ELR (cell line): Measurements from ENCODE around the gene TRERF1.
"Not testable (repeated sequence)": the region's sequence is repeated elsewhere in the genome, so short reads cannot be mapped to it uniquely, and the experiment has no call there.

Source experiments
- DNase-seq: peaks from one replicate; pipeline ENCODE4 v3.0.0-alpha.2; 2015; ENCODE audit warnings: low read depth

Gene TRERF1

GRCh38 chr6:42451333-42452170 lies at the start of gene TRERF1:
TRERF1 (minus strand) TSS chr6:42451926; CDS start chr6:42269590, 182,336 bp downstream.
- peak; percentile 86 for DNase-seq

- no peak for DNase-seq
Measured at GRCh38 chr6:42498473-42499128, 46.9 kb upstream of the TRERF1 start.

GRCh38 chr6:42493914-42494539 lies 42.3 kb upstream of the TRERF1 start:
- no peak for DNase-seq

GRCh38 chr6:42488129-42488528 lies 36.4 kb upstream of the TRERF1 start:
- no peak for DNase-seq

- no peak for DNase-seq
Measured at GRCh38 chr6:42484261-42484660, 32.5 kb upstream of the TRERF1 start.

- no peak for DNase-seq
Measured at GRCh38 chr6:42482174-42482573, 30.4 kb upstream of the TRERF1 start.

- no peak for DNase-seq
Measured at GRCh38 chr6:42471714-42472113, 20.0 kb upstream of the TRERF1 start.

GRCh38 chr6:42471142-42471541 lies 19.4 kb upstream of the TRERF1 start:
- DNase-seq, result no peak

- DNase-seq, result no peak
Measured at GRCh38 chr6:42468273-42468672, 16.5 kb upstream of the TRERF1 start.

GRCh38 chr6:42467651-42468050 lies 15.9 kb upstream of the TRERF1 start:
- DNase-seq, result no peak

GRCh38 chr6:42466470-42466869 lies 14.7 kb upstream of the TRERF1 start:
- not testable (repeated sequence) for DNase-seq

GRCh38 chr6:42462474-42462972 lies 10.8 kb upstream of the TRERF1 start:
- DNase-seq, result no peak

- DNase-seq, result peak; percentile 23
Measured at GRCh38 chr6:42460883-42461282, 9.2 kb upstream of the TRERF1 start.

- DNase-seq, result no peak
Measured at GRCh38 chr6:42459888-42460287, 8.2 kb upstream of the TRERF1 start.

- no peak for DNase-seq
Measured at GRCh38 chr6:42454428-42454791, 2.7 kb upstream of the TRERF1 start.

- DNase-seq, result peak; percentile 60
Measured at GRCh38 chr6:42453654-42454427, 2.1 kb upstream of the TRERF1 start.

GRCh38 chr6:42453031-42453653 lies 1.4 kb upstream of the TRERF1 start:
- DNase-seq, result peak; percentile 90

GRCh38 chr6:42452171-42453030 lies 675 bp upstream of the TRERF1 start:
- DNase-seq, result peak; percentile 88

GRCh38 chr6:42450477-42451332 lies 1.0 kb downstream of the TRERF1 start:
- peak; percentile 48 for DNase-seq
